GF-D8 (cell line): Measurements from ENCODE around the gene MTERF1.

Source experiments
- DNase-seq: peaks from one replicate; lab custom pipeline; 2025; lab: John Stamatoyannopoulos, UW

Gene MTERF1

DNA sequence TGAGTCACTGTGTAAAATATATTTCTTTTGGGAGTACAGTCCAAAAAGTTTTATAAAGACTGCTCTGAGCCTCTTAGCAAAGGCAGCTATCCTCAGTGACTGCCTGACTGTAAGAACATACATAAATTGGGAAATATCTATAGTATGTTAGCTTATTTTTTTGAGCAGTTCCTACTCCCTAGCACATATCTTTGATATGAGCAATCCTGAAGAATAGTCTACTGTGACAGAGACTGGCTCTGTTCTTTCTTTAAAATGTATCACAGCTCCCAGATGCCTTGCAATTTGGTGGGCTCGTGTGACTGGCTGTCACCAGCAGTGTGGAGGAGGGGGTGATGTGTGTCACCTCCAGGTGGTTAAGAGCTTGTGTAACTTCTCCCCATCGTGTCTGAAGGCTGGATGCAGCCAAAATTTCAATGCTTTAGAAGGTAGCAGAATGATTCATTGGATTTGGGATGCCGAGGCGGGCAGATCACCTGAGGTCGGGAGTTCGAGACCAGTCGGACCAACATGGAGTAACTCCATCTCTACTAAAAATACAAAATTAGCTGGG, 47.9 kb downstream of the MTERF1 start:
- DNase-seq, result no peak

DNA sequence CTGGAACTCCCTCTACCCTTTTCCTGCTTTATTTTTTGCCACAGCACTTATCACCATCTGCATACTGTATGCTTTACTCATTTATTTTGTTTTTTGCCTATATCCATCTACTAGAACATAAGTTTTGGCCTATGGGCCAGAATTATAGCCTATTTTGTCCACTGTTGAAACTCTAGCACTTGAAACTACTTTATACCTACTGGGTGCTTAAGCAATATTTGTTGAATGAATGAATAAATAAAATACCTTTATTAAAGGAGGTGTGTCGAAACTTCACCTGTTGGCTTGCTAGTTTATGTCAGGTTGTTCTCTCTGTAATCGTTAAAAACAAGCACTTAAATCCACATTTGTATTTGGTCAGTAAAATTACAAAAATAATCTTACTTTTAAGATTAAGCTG, 53.3 kb downstream of the MTERF1 start:
- DNase-seq, result no peak

DNA sequence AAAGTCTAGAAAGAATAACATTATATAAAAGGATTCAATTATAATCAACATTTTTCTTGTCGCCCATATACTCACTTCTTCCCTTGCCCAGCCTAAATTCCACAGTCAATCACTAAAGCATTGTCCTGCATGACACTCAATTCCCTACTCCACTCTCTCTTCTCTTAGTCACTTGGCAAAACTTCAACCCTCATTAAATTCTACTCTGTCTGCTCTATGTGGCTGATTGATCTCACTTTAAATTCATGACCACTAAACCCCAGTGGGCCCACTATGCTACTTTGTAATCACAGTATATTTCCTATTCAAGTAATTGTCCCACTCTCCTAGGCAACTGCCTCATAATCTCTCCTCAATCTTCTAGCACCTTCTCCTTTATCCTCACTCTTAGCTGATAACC, 54.1 kb downstream of the MTERF1 start:
- no peak for DNase-seq

DNA sequence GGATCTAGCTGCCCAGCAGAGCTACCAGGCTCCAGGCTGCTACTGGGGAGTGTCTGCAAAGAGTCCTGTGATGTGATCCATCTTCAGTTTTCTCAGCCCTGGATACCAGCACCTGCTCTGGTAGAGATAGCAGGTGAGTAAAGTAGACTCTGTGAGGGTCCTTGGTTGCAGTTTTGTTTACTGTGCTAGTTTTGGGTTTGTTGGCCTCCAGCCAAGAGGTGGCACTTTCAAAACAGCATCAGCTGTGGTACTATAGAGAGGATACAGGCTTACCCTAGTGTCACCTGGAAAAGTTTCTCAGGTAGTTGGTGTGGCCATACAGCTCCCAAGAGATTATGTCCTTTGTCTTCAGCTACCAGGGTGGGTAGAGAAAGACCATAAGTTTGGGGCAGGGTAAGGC, 56.3 kb downstream of the MTERF1 start:
- no peak for DNase-seq
